Loucy (cell line): Measurements from ENCODE around the gene SLC18A3.

Source experiments
- H2AFZ ChIP-seq: fragments of 200-600 bp; sonication (generic); 2 replicates; pipeline ENCODE4 v1.6.0; 2016; ENCODE audit warnings: antibody characterized with exemption, mild to moderate bottlenecking, low read length, moderate library complexity
- H3F3A ChIP-seq: fragments of 200-600 bp; 2 replicates; pipeline ENCODE4 v1.6.0; 2016; ENCODE audit warnings: antibody characterized with exemption, low read depth, mild to moderate bottlenecking
- H3K27me3 ChIP-seq: fragments of 200-600 bp; sonication (generic); 2 replicates; pipeline ENCODE4 v1.6.1; 2014; ENCODE audit warnings: low read length, mild to moderate bottlenecking; ENCODE audit not compliant: insufficient read depth, poor library complexity, severe bottlenecking
- H3K36me3 ChIP-seq: fragments of 200-600 bp; sonication (generic); 2 replicates; pipeline ENCODE4 v1.6.1; 2016; ENCODE audit warnings: low read length; ENCODE audit not compliant: insufficient read depth
- H3K4me1 ChIP-seq: fragments of 200-600 bp; sonication (generic); 2 replicates; pipeline ENCODE4 v1.5.1; 2014; ENCODE audit warnings: low read length, mild to moderate bottlenecking; ENCODE audit not compliant: insufficient read depth, poor library complexity, severe bottlenecking
- H3K4me2 ChIP-seq: fragments of 200-600 bp; sonication (generic); 2 replicates; pipeline ENCODE4 v1.6.0; 2014; ENCODE audit warnings: antibody characterized with exemption, low read length, low read depth, mild to moderate bottlenecking; ENCODE audit not compliant: poor library complexity, severe bottlenecking
- H3K4me3 ChIP-seq: fragments of 200-600 bp; sonication (generic); 2 replicates; pipeline ENCODE4 v1.5.1; 2014; ENCODE audit warnings: low read length, mild to moderate bottlenecking, mixed read lengths; ENCODE audit not compliant: poor library complexity, severe bottlenecking
- H3K79me2 ChIP-seq: fragments of 200-600 bp; sonication (generic); 2 replicates; pipeline ENCODE4 v1.6.1; 2014; ENCODE audit warnings: low read length; ENCODE audit not compliant: insufficient read depth
- H3K9ac ChIP-seq: fragments of 200-600 bp; sonication (generic); 2 replicates; pipeline ENCODE4 v1.6.0; 2014; ENCODE audit warnings: mild to moderate bottlenecking, low read depth, low read length, moderate library complexity; ENCODE audit not compliant: poor library complexity, severe bottlenecking
- H3K9me2 ChIP-seq: fragments of 200-600 bp; sonication (generic); replicated peaks from 2 replicates; pipeline ENCODE4 v1.6.1; 2016; ENCODE audit warnings: low read depth, low read length, mixed read lengths
- H3K9me3 ChIP-seq: fragments of 200-600 bp; sonication (generic); 2 replicates; pipeline ENCODE4 v1.6.1; 2014; ENCODE audit warnings: mild to moderate bottlenecking, antibody characterized with exemption, low read length, low read depth; ENCODE audit not compliant: insufficient read depth
- H4K20me1 ChIP-seq: fragments of 200-600 bp; sonication (generic); 2 replicates; pipeline ENCODE4 v1.6.0; 2014; ENCODE audit warnings: antibody characterized with exemption, low read length, mild to moderate bottlenecking; ENCODE audit not compliant: insufficient read depth, poor library complexity, severe bottlenecking
- EZH2phosphoT487 ChIP-seq: fragments of 200-600 bp; IDR thresholded peaks from 2 replicates; pipeline ENCODE4 v1.6.1; 2018; ENCODE audit warnings: antibody characterized with exemption, mild to moderate bottlenecking, moderate library complexity, borderline replicate concordance
- TF ChIP-seq, protein P1 (sequence below): fragments of 200-600 bp; sonication (generic); conservative IDR thresholded peaks from 2 replicates; pipeline ENCODE4 v1.5.1; 2014; ENCODE audit warnings: mild to moderate bottlenecking, antibody characterized with exemption, low read length

The SLC18A3 gene

DNA sequence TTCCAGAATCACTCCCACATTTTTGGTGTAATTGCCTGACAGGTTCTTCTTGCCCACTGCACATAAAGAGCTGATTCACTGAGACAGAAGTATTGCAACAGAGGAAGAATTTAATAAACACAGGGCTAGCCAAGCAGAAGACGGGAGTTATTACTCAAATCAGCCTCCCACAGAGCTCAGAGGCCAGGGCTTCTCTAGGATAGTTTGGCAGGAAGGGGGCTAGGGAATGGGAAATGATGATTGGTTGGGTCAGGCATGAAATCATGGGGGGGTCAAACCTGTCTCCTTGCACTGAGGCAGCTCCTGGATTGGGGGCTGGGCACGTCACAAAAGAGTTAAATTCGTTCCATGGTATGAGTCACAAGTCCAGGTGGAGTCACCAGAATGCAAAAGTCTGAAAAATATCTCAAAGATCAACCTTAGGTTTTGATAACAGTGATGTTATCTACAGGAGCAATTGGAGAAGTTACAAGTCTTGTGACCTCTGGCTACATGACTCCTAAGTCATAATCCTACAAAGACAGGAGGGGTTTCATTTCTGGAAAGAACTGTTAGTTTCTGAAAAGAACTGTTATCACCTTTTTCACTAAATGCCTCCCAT, 41.0 kb upstream of the SLC18A3 start:
- H3K4me2 ChIP-seq: no peak overlapping the region
- H3K36me3 ChIP-seq: no peaks in the 10 kb centered on the region
- no peaks in the 10 kb centered on the region for H3K27me3 ChIP-seq
- H3K9ac ChIP-seq: no peak overlapping the region
- no peaks in the 10 kb centered on the region for H3F3A ChIP-seq
- H3K9me3 ChIP-seq: no peaks in the 10 kb centered on the region
- no peaks in the 10 kb centered on the region for H3K9me2 ChIP-seq
- no peak overlapping the region for H2AFZ ChIP-seq
- H4K20me1 ChIP-seq: no peaks in the 10 kb centered on the region
- no peaks in the 10 kb centered on the region for H3K4me1 ChIP-seq
- no peak overlapping the region for H3K4me3 ChIP-seq
- no peaks in the 10 kb centered on the region for H3K79me2 ChIP-seq
- TF ChIP-seq, protein P1, sequence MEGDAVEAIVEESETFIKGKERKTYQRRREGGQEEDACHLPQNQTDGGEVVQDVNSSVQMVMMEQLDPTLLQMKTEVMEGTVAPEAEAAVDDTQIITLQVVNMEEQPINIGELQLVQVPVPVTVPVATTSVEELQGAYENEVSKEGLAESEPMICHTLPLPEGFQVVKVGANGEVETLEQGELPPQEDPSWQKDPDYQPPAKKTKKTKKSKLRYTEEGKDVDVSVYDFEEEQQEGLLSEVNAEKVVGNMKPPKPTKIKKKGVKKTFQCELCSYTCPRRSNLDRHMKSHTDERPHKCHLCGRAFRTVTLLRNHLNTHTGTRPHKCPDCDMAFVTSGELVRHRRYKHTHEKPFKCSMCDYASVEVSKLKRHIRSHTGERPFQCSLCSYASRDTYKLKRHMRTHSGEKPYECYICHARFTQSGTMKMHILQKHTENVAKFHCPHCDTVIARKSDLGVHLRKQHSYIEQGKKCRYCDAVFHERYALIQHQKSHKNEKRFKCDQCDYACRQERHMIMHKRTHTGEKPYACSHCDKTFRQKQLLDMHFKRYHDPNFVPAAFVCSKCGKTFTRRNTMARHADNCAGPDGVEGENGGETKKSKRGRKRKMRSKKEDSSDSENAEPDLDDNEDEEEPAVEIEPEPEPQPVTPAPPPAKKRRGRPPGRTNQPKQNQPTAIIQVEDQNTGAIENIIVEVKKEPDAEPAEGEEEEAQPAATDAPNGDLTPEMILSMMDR: no peak
- TF ChIP-seq EZH2phosphoT487: no peak

DNA sequence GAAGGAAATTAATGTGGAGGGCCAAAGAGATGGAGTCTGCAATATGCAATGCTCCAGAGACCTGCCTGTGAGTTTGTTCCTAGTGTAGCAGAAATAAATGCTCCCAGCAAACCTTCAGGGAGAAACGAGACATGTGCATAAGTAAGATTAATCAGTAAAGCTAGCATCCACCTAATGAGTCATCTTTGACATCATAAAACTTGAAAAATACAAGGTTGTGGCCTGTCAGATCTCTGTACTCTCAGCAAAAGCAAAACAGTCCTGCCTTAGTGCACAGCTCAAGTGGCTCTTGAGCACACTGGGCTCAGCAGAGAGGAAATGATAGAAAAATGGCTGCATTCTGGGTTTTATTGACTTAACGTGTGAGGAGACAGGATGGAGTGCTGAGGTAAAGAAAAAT, 38.7 kb upstream of the SLC18A3 start:
- no peak overlapping the region; the same call in 1 of the 2 replicates for H2AFZ ChIP-seq
- no peaks in the 10 kb centered on the region for H3K9me2 ChIP-seq
- no peaks in the 10 kb centered on the region for H3F3A ChIP-seq
- H3K9ac ChIP-seq: no peak overlapping the region
- no peak overlapping the region for H3K4me3 ChIP-seq
- H4K20me1 ChIP-seq: no peaks in the 10 kb centered on the region
- H3K36me3 ChIP-seq: no peaks in the 10 kb centered on the region
- no peaks in the 10 kb centered on the region for H3K9me3 ChIP-seq
- no peaks in the 10 kb centered on the region for H3K79me2 ChIP-seq
- no peak for TF ChIP-seq EZH2phosphoT487
- TF ChIP-seq, protein P1: no peak
- no peaks in the 10 kb centered on the region for H3K4me1 ChIP-seq
- no peak overlapping the region for H3K4me2 ChIP-seq
- no peaks in the 10 kb centered on the region for H3K27me3 ChIP-seq

GRCh38 chr10:49572594-49573114, 37.5 kb upstream of the SLC18A3 start:
- H3K4me2 ChIP-seq: no peak overlapping the region
- H3F3A ChIP-seq: no peaks in the 10 kb centered on the region
- no peaks in the 10 kb centered on the region for H3K79me2 ChIP-seq
- H4K20me1 ChIP-seq: no peaks in the 10 kb centered on the region
- TF ChIP-seq, protein P1: no peak
- no peak for TF ChIP-seq EZH2phosphoT487
- H2AFZ ChIP-seq: no peak overlapping the region
- no peak overlapping the region for H3K4me3 ChIP-seq
- H3K36me3 ChIP-seq: no peaks in the 10 kb centered on the region
- no peak overlapping the region for H3K9ac ChIP-seq
- H3K27me3 ChIP-seq: no peaks in the 10 kb centered on the region
- no peaks in the 10 kb centered on the region for H3K9me3 ChIP-seq
- no peaks in the 10 kb centered on the region for H3K9me2 ChIP-seq
- no peaks in the 10 kb centered on the region for H3K4me1 ChIP-seq
